Activated CD8-positive, alpha-beta T cell treated with anti-CD3 and anti-CD28 coated beads for 36 hours (primary cell): ENCODE measurements around the gene CDH10. TPM values are rescaled to one million over a fixed set of nuclear protein-coding genes. Genes with fewer than 3 reads are reported as not detected.

Source experiments
- ATAC-seq: fragments of 200-7000 bp; cut with Tn5 transposase; one replicate; pipeline ENCODE4 v1.10.0; 2021; ENCODE audit warnings: mild to moderate bottlenecking, moderate library complexity
- CTCF ChIA-PET: fragments of 350-600 bp; sonication (Branson Sonifier 250); formaldehyde crosslinking; loops from one replicate; lab custom pipeline; 2021; ENCODE audit warnings: antibody characterized with exemption; lab: Charles Lee
- POLR2A ChIA-PET: fragments of 350-600 bp; sonication (Branson Sonifier 250); formaldehyde crosslinking; loops from one replicate; lab custom pipeline; 2021; ENCODE audit warnings: antibody characterized with exemption; lab: Charles Lee
- DNase-seq: peaks from one replicate; pipeline ENCODE4 v3.0.0-alpha.2; 2020
- H3K27ac Mint-ChIP-seq: one replicate; pipeline ENCODE4 v1.8.0; 2021; ENCODE audit warnings: mild to moderate bottlenecking, mixed read lengths
- H3K27me3 Mint-ChIP-seq: one replicate; pipeline ENCODE4 v1.8.0; 2021; ENCODE audit warnings: mixed read lengths
- H3K36me3 Mint-ChIP-seq: one replicate; pipeline ENCODE4 v1.8.0; 2021; ENCODE audit warnings: low read depth, mixed read lengths
- H3K4me1 Mint-ChIP-seq: one replicate; pipeline ENCODE4 v1.8.0; 2021; ENCODE audit warnings: low read depth, mixed read lengths
- H3K4me3 Mint-ChIP-seq: one replicate; pipeline ENCODE4 v1.8.0; 2021; ENCODE audit warnings: mild to moderate bottlenecking, moderate library complexity, mixed read lengths
- H3K9me3 Mint-ChIP-seq: one replicate; pipeline ENCODE4 v1.8.0; 2021; ENCODE audit warnings: mixed read lengths
- intact Hi-C: fragments of 100-400 bp; cut with micrococcal nuclease; formaldehyde crosslinking; loops from one replicate; pipeline ENCODE4 v1.10.0; 2022
- total RNA-seq, 2 experiments: library from RNA; stranded (reverse); gene quantifications; one replicate each; pipeline ENCODE4 v1.2.3, GENCODE V29; 2021
- TF ChIP-seq, protein P1 (sequence below): fragments of 200-600 bp; IDR thresholded peaks from one replicate; pipeline ENCODE4 v1.8.0; 2022; ENCODE audit warnings: antibody characterized with exemption, mild to moderate bottlenecking

CDH10 gene
- total RNA-seq, 2 experiments from 2014 or later = not detected

- Mint-ChIP-seq H3K9me3 (peaks cover 3% of the 10 kb centered on the region), H3K27me3 (no peaks in the 10 kb centered on the region), H3K27ac (no peak overlapping the region), H3K36me3 (no peaks in the 10 kb centered on the region), H3K4me3 (no peak overlapping the region), H3K4me1 (no peaks in the 10 kb centered on the region)
- TF ChIP-seq, protein P1, sequence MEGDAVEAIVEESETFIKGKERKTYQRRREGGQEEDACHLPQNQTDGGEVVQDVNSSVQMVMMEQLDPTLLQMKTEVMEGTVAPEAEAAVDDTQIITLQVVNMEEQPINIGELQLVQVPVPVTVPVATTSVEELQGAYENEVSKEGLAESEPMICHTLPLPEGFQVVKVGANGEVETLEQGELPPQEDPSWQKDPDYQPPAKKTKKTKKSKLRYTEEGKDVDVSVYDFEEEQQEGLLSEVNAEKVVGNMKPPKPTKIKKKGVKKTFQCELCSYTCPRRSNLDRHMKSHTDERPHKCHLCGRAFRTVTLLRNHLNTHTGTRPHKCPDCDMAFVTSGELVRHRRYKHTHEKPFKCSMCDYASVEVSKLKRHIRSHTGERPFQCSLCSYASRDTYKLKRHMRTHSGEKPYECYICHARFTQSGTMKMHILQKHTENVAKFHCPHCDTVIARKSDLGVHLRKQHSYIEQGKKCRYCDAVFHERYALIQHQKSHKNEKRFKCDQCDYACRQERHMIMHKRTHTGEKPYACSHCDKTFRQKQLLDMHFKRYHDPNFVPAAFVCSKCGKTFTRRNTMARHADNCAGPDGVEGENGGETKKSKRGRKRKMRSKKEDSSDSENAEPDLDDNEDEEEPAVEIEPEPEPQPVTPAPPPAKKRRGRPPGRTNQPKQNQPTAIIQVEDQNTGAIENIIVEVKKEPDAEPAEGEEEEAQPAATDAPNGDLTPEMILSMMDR = no peak
- ChIA-PET CTCF (no interaction called here), POLR2A (no interaction called here)
- ATAC-seq (no peak), DNase-seq (no peak)
- intact Hi-C loops = no loop called here
These were observed 148.5 kb downstream of the CDH10 start for GRCh38 chr5:24496268-24496667.

DNA sequence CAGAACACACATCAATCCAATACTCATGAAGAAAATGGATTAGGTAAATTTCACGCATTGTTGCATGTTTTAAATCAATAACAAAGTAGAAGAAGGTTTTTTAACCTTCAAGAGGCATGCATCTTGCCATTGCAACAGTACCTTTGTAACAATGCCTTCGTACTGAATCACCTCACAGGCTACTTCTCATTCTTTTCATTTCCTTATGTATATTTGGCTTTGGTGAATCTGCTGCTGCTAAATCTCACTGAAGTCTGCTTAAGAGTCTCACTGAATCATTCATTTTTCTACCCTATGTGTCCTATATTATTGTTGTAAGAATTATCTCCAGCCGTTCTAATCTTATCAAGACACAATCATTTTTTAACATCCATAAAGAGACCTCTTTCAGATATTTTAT lies 152.5 kb downstream of the CDH10 start:
- Mint-ChIP-seq H3K9me3 (peaks cover 2% of the 10 kb centered on the region), H3K27ac (no peak overlapping the region), H3K36me3 (no peaks in the 10 kb centered on the region), H3K4me3 (no peak overlapping the region), H3K4me1 (no peaks in the 10 kb centered on the region), H3K27me3 (no peaks in the 10 kb centered on the region)
- intact Hi-C loops = no loop called here
- no peak for DNase-seq
- CTCF ChIA-PET = no interaction called here
- ATAC-seq = no peak
- TF ChIP-seq, protein P1 = no peak
- POLR2A ChIA-PET = no interaction called here

- H3K27me3 Mint-ChIP-seq = no peaks in the 10 kb centered on the region
- H3K27ac Mint-ChIP-seq = no peak overlapping the region
- intact Hi-C loops = no loop called here
- ChIA-PET CTCF (no interaction called here), POLR2A (no interaction called here)
- no peak overlapping the region for H3K4me3 Mint-ChIP-seq
- no peaks in the 10 kb centered on the region for H3K4me1 Mint-ChIP-seq
- ATAC-seq (no peak), DNase-seq (no peak)
- H3K36me3 Mint-ChIP-seq = no peaks in the 10 kb centered on the region
- TF ChIP-seq, protein P1 = no peak
- H3K9me3 Mint-ChIP-seq = peaks cover 3% of the 10 kb centered on the region
These were observed 153.3 kb downstream of the CDH10 start for GRCh38 chr5:24491490-24491889.

DNA sequence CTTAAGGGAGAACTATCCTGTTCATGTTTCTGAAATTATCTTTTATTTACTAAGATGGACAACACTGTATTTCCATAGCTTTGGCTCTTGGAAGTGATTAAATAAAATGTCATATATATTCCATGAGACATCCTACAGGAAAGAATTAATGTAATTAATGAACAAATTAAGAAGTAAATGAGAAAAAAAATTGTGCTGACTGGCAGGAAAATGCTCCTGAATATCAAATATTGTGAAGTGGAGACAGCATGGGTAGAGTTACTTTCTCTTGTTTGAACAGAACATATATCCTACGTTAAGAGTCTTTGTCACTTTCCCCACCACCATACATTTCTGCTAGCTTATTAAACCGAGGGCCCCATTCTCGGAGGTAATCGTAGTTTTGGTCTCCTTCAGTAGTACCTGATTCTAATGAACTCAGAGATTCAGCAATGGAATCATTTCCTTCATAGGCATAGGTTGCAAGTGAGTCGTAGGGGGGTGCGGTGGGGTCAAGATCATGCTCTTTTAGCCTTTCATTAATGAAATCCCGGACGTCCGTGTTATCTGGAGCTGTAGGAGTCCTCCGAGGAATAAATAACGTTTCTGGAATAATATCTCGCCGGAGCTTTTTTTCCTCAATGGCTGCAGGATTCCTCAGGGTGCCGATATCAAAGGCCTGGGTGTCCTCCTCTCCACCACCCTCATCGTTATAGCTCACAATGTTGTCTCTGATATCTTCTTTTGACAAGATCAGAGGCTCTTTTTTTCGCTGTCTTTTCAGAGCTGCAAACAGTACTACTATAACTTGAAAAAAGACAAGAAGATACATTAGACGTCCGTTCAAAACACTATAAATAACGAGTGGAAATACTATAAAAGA lies 157.2 kb downstream of the CDH10 start:
- Mint-ChIP-seq H3K27ac (no peak overlapping the region), H3K27me3 (no peaks in the 10 kb centered on the region), H3K4me1 (no peaks in the 10 kb centered on the region), H3K4me3 (no peak overlapping the region), H3K9me3 (peaks cover 3% of the 10 kb centered on the region), H3K36me3 (no peaks in the 10 kb centered on the region)
- ATAC-seq = no peak
- TF ChIP-seq, protein P1 = no peak
- ChIA-PET CTCF (interaction anchor here (1.4 kb wide), 1 partner anchor 14 kb away, joined by 3 read pairs; no protein-coding TSS in a partner anchor), POLR2A (no interaction called here)
- intact Hi-C loops = no loop called here
- no peak for DNase-seq

GRCh38 chr5:24480952-24481351 lies 163.8 kb downstream of the CDH10 start:
- DNase-seq (no peak), ATAC-seq (no peak)
- intact Hi-C loops = no loop called here
- no peaks in the 10 kb centered on the region for H3K27me3 Mint-ChIP-seq
- H3K36me3 Mint-ChIP-seq = no peaks in the 10 kb centered on the region
- H3K9me3 Mint-ChIP-seq = peaks cover 4% of the 10 kb centered on the region
- no peak overlapping the region for H3K4me3 Mint-ChIP-seq
- H3K4me1 Mint-ChIP-seq = no peaks in the 10 kb centered on the region
- H3K27ac Mint-ChIP-seq = no peak overlapping the region
- ChIA-PET CTCF (no interaction called here), POLR2A (no interaction called here)
- TF ChIP-seq, protein P1 = no peak
